SJCRH30 (cell line): ENCODE data around the gene PYCARD. TPM values are rescaled to one million over a fixed set of nuclear protein-coding genes. Genes with fewer than 3 reads are reported as not detected.
"Not testable (repeated sequence)": the region's sequence is repeated elsewhere in the genome, so short reads cannot be mapped to it uniquely, and the experiment has no call there.

Source experiments
- DNase-seq, 2 experiments: peaks; one replicate each; pipeline ENCODE4 v3.0.0-alpha.2; 2015 to 2020
- H3K27ac ChIP-seq: fragments of 250-450 bp; sonication (Bioruptor Pico); 2 replicates; pipeline ENCODE4 v1.5.1; 2020; ENCODE audit warnings: mild to moderate bottlenecking, moderate library complexity
- H3K27me3 ChIP-seq: fragments of 250-450 bp; sonication (Bioruptor Pico); 2 replicates; pipeline ENCODE4 v1.5.1; 2020; ENCODE audit warnings: mild to moderate bottlenecking, moderate library complexity
- H3K36me3 ChIP-seq: fragments of 250-450 bp; sonication (Bioruptor Pico); 2 replicates; pipeline ENCODE4 v1.5.1; 2020; ENCODE audit warnings: mild to moderate bottlenecking, moderate library complexity
- H3K4me1 ChIP-seq: fragments of 250-450 bp; sonication (Bioruptor Pico); 2 replicates; pipeline ENCODE4 v1.5.1; 2020; ENCODE audit warnings: mild to moderate bottlenecking, moderate library complexity
- H3K4me3 ChIP-seq: fragments of 250-450 bp; sonication (Bioruptor Pico); 2 replicates; pipeline ENCODE4 v1.5.1; 2020; ENCODE audit warnings: mild to moderate bottlenecking, moderate library complexity
- H3K9me3 ChIP-seq: fragments of 250-450 bp; sonication (Bioruptor Pico); replicated peaks from 2 replicates; pipeline ENCODE4 v1.5.1; 2020; ENCODE audit warnings: mild to moderate bottlenecking, moderate library complexity
- total RNA-seq: library from RNA; depleted of rRNA; stranded (reverse); fragments of >200 nt; shearing (Covaris generic); gene quantifications from 2 replicates; pipeline ENCODE4 v1.2.3, GENCODE V29; 2014

PYCARD gene
- total RNA-seq, 1 experiment from 2014 or later = not detected

GRCh38 chr16:31200821-31201568 is 1.6 kb downstream of the PYCARD start:
- peak in 1 of 2 experiments; percentile 42 for DNase-seq
- Histone ChIP-seq H3K27ac (no peak overlapping the region), H3K36me3 (peaks cover 23% of the 10 kb centered on the region), H3K4me1 (no peaks in the 10 kb centered on the region), H3K27me3 (no peaks in the 10 kb centered on the region), H3K4me3 (no peak overlapping the region), H3K9me3 (no peaks in the 10 kb centered on the region)

GRCh38 chr16:31200111-31200510 is 2.4 kb downstream of the PYCARD start:
- H3K27me3 ChIP-seq, H3K27ac ChIP-seq, DNase-seq, H3K4me3 ChIP-seq, H3K4me1 ChIP-seq, H3K9me3 ChIP-seq: not testable (repeated sequence)
- H3K36me3 ChIP-seq = peaks cover 32% of the 10 kb centered on the region

- H3K27me3 ChIP-seq = no peaks in the 10 kb centered on the region
- H3K36me3 ChIP-seq = peaks cover 38% of the 10 kb centered on the region
- no peak overlapping the region for H3K4me3 ChIP-seq
- H3K4me1 ChIP-seq = no peaks in the 10 kb centered on the region
- no peak overlapping the region for H3K27ac ChIP-seq
- DNase-seq = no peak
- H3K9me3 ChIP-seq = no peaks in the 10 kb centered on the region
Observed at GRCh38 chr16:31199430-31200041, 3.0 kb downstream of the PYCARD start.

GRCh38 chr16:31198207-31198882 is 4.2 kb downstream of the PYCARD start:
- Histone ChIP-seq H3K27ac (no peak overlapping the region), H3K36me3 (peaks cover 50% of the 10 kb centered on the region), H3K4me1 (no peaks in the 10 kb centered on the region), H3K9me3 (no peaks in the 10 kb centered on the region), H3K27me3 (no peaks in the 10 kb centered on the region), H3K4me3 (no peak overlapping the region)
- no peak for DNase-seq

- Histone ChIP-seq H3K27ac (no peak overlapping the region), H3K27me3 (no peaks in the 10 kb centered on the region), H3K4me1 (no peaks in the 10 kb centered on the region), H3K36me3 (peaks cover 68% of the 10 kb centered on the region), H3K9me3 (no peaks in the 10 kb centered on the region), H3K4me3 (no peak overlapping the region)
- DNase-seq = peak in 1 of 2 experiments; percentile 18
Observed at GRCh38 chr16:31196324-31197088, 6.1 kb downstream of the PYCARD start.

- H3K4me1 ChIP-seq, H3K4me3 ChIP-seq, H3K9me3 ChIP-seq, DNase-seq, H3K27me3 ChIP-seq, H3K27ac ChIP-seq: not testable (repeated sequence)
- H3K36me3 ChIP-seq = peaks cover 75% of the 10 kb centered on the region
Observed at GRCh38 chr16:31195861-31196260, 6.7 kb downstream of the PYCARD start.

GRCh38 chr16:31194898-31195297 is 7.7 kb downstream of the PYCARD start:
- H3K9me3 ChIP-seq = no peaks in the 10 kb centered on the region
- H3K27me3 ChIP-seq = no peaks in the 10 kb centered on the region
- peak in 1 of 2 experiments; percentile 13 for DNase-seq
- H3K4me1 ChIP-seq = no peaks in the 10 kb centered on the region
- no peak overlapping the region for H3K27ac ChIP-seq
- no peak overlapping the region for H3K4me3 ChIP-seq
- peaks cover 84% of the 10 kb centered on the region for H3K36me3 ChIP-seq

- Histone ChIP-seq H3K9me3 (no peaks in the 10 kb centered on the region), H3K4me3 (no peak overlapping the region), H3K36me3 (peaks cover 85% of the 10 kb centered on the region), H3K4me1 (no peaks in the 10 kb centered on the region), H3K27me3 (no peaks in the 10 kb centered on the region), H3K27ac (no peak overlapping the region)
- DNase-seq = peak in 1 of 2 experiments; percentile 15
Observed at GRCh38 chr16:31193874-31194273, 8.7 kb downstream of the PYCARD start.

GRCh38 chr16:31192856-31193642 is 9.5 kb downstream of the PYCARD start:
- Histone ChIP-seq H3K4me1 (no peaks in the 10 kb centered on the region), H3K27ac (no peak overlapping the region), H3K4me3 (no peak overlapping the region), H3K9me3 (no peaks in the 10 kb centered on the region), H3K36me3 (peaks cover 93% of the 10 kb centered on the region), H3K27me3 (no peaks in the 10 kb centered on the region)
- DNase-seq = peak in 1 of 2 experiments; percentile 16

GRCh38 chr16:31191697-31192428 is 10.7 kb downstream of the PYCARD start:
- DNase-seq = peak in 1 of 2 experiments; percentile 17
- no peaks in the 10 kb centered on the region for H3K27me3 ChIP-seq
- no peak overlapping the region for H3K4me3 ChIP-seq
- no peaks in the 10 kb centered on the region for H3K4me1 ChIP-seq
- no peaks in the 10 kb centered on the region for H3K9me3 ChIP-seq
- no peak overlapping the region for H3K27ac ChIP-seq
- peaks cover 100% of the 10 kb centered on the region for H3K36me3 ChIP-seq

- Histone ChIP-seq H3K27me3 (no peaks in the 10 kb centered on the region), H3K9me3 (no peaks in the 10 kb centered on the region), H3K36me3 (peaks cover 100% of the 10 kb centered on the region), H3K27ac (no peak overlapping the region), H3K4me1 (peaks cover 2% of the 10 kb centered on the region; the same call in 1 of the 2 replicates), H3K4me3 (no peak overlapping the region)
- DNase-seq = peak in 1 of 2 experiments; percentile 9
Observed at GRCh38 chr16:31190818-31191444, 11.6 kb downstream of the PYCARD start.

GRCh38 chr16:31190061-31190460 is 12.5 kb downstream of the PYCARD start:
- no peak overlapping the region for H3K27ac ChIP-seq
- H3K36me3 ChIP-seq = peaks cover 100% of the 10 kb centered on the region
- peaks cover 5% of the 10 kb centered on the region for H3K4me1 ChIP-seq
- no peaks in the 10 kb centered on the region for H3K27me3 ChIP-seq
- DNase-seq = no peak
- H3K4me3 ChIP-seq = no peak overlapping the region
- H3K9me3 ChIP-seq = no peaks in the 10 kb centered on the region

GRCh38 chr16:31189412-31189778 is 13.2 kb downstream of the PYCARD start:
- Histone ChIP-seq H3K27me3 (no peaks in the 10 kb centered on the region), H3K27ac (no peak overlapping the region), H3K36me3 (peaks cover 100% of the 10 kb centered on the region), H3K4me1 (peaks cover 5% of the 10 kb centered on the region), H3K9me3 (no peaks in the 10 kb centered on the region), H3K4me3 (no peak overlapping the region)
- no peak for DNase-seq
